SK-N-SH treated with all-trans-retinoic acid at 6 μM for 48 hours (cell line): ENCODE results near the gene ACAA1.

Experiments
- TF ChIP-seq, protein P1 (sequence below): fragments of 250-450 bp; sonication (Bioruptor Pico); IDR thresholded peaks from 2 replicates; pipeline ENCODE4 v1.8.0; 2020; ENCODE audit warnings: mild to moderate bottlenecking, moderate library complexity, borderline replicate concordance
- TF ChIP-seq, protein P2 (sequence below): fragments of 250-450 bp; sonication (Bioruptor Pico); IDR thresholded peaks from 2 replicates; pipeline ENCODE4 v1.5.1; 2021; ENCODE audit warnings: mild to moderate bottlenecking, moderate library complexity

DNA sequence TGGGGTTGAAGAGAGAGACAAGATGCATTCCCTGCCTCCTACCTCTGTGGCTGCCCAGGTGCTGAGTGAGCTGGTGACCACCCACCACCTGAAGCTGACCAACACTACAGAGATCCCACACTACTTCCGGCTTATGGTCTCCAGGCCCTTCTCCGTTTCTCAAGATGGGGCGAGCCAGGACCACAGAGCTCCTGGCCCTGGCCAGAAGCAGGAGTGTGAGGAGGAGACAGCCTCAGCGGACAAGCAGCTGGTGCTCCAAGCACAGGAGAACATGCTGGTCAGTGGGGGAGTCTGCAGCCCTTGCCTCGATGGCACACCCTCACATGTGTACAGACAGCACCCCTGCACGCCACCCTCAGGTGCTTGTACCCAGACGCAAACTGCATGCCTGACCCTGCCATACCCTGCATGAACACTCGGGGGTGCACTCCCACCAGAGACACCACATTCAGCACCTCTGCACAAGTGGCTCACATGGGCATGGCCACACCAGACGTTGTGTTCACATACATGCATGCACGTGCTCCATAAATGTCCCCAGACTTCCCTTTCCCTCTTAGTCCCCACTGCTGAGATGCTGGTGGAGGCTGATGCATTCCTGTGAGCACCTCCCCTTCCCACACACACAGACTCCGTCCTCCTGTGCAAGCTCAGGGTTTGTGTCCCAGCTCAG lies 19.0 kb downstream of the ACAA1 start:
- TF ChIP-seq, protein P1, sequence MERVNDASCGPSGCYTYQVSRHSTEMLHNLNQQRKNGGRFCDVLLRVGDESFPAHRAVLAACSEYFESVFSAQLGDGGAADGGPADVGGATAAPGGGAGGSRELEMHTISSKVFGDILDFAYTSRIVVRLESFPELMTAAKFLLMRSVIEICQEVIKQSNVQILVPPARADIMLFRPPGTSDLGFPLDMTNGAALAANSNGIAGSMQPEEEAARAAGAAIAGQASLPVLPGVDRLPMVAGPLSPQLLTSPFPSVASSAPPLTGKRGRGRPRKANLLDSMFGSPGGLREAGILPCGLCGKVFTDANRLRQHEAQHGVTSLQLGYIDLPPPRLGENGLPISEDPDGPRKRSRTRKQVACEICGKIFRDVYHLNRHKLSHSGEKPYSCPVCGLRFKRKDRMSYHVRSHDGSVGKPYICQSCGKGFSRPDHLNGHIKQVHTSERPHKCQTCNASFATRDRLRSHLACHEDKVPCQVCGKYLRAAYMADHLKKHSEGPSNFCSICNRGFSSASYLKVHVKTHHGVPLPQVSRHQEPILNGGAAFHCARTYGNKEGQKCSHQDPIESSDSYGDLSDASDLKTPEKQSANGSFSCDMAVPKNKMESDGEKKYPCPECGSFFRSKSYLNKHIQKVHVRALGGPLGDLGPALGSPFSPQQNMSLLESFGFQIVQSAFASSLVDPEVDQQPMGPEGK (CRISPR knock-in tag): no peak
- TF ChIP-seq, protein P2, sequence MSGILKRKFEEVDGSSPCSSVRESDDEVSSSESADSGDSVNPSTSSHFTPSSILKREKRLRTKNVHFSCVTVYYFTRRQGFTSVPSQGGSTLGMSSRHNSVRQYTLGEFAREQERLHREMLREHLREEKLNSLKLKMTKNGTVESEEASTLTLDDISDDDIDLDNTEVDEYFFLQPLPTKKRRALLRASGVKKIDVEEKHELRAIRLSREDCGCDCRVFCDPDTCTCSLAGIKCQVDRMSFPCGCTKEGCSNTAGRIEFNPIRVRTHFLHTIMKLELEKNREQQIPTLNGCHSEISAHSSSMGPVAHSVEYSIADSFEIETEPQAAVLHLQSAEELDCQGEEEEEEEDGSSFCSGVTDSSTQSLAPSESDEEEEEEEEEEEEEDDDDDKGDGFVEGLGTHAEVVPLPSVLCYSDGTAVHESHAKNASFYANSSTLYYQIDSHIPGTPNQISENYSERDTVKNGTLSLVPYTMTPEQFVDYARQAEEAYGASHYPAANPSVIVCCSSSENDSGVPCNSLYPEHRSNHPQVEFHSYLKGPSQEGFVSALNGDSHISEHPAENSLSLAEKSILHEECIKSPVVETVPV (CRISPR knock-in tag): no peak
